GM21737 (cell line): Measurements from ENCODE around the gene INTS12.

ENCODE experiments used
- ATAC-seq: cut with Tn5 transposase; IDR thresholded peaks from one replicate; pipeline ENCODE4 v1.9.1; 2021; ENCODE audit warnings: mild to moderate bottlenecking, moderate library complexity; ENCODE audit not compliant: unreplicated experiment

Gene INTS12

DNA sequence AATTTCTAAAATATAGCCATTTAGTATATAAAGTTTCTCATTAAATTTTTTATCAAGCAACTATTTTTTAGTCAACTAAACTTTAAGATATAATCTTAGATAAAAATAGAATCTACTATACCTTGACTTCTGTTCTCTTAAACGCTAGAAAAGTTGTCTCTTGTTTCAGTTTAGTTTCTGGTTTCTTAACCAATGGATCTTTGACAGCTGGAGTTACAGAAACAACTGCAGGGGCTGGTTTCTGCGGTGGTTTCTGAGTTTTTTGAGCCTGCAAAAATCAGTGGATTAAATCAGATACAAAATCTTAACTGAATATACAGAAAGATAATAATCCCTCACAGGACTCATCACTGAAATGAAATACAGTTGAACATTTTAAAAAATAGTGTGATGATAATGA lies 21.9 kb downstream of the INTS12 start:
- no peak for ATAC-seq

DNA sequence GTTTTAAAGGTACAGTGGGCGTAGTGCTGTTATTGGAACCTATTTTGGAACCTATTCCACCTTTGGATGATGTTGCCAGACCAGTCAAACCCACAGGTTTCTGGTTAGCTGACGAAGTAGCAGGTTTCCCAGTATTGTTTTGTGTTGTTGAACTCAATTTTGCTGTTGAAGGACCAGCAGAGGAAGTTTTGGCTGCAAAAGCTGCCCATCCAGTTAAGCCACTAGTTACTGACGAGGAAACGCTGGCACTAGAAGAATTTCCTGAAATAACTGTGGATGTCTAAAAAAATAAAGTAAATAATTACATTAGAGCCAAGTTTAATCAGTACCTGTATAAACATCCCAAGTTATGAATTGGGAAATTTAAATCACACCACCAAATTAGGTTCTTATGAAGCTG lies 25.5 kb downstream of the INTS12 start:
- ATAC-seq, result no peak

DNA sequence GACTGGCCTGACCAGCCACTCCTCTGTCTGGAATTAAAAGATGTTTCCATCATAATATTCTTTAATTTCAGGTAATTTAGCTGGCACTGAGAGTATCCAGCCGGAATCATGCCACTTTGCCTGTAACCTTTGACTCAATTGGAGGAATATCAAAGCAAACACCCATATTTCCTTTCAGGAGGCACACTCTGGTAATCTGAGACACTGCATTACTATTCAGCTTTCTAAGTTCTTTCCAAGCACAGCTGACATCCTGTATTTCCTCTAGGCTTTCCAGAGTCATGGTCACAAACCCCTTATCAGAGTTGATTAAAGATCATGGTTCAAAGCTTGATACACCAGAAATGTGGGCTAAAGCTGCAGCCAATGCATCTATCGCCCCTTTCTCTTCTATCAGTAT lies 29.3 kb downstream of the INTS12 start:
- no peak for ATAC-seq

DNA sequence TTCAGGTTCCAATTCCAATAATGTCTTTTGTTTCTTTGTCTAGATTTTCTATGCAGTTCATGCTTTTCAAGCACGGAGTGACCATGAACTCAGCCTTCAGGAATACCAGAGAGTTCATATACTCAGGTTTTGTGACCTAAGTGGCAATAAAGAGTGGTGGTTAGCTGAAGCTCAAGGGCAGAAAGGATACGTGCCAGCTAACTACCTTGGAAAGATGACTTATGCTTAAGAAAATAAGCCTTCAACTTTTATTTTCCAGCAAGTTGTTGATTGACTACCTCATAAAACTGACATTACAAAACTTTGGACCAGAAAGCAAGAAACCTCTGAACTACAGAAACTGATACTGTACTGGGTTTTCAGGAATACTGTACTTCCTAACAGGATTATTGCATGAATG lies 30.8 kb downstream of the INTS12 start:
- no peak for ATAC-seq

DNA sequence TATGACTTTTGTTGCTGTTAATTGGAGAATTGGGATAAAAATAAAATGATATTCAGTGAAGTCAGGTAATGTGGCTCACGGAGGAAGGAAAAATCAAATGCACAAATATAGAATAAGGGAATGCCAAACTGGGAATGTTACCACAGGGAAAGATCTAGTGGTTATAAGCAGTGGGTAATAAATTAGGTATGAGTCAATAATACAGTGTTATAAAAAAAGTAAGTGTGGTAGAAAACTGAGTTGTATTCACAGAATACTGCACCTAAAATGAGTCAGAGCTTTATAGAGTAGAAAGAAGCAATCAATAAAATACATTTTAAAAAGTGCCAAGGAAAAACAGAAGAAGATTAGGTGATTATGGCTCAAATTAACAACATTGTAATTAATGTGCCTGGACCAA lies 34.5 kb downstream of the INTS12 start:
- ATAC-seq, result no peak

DNA sequence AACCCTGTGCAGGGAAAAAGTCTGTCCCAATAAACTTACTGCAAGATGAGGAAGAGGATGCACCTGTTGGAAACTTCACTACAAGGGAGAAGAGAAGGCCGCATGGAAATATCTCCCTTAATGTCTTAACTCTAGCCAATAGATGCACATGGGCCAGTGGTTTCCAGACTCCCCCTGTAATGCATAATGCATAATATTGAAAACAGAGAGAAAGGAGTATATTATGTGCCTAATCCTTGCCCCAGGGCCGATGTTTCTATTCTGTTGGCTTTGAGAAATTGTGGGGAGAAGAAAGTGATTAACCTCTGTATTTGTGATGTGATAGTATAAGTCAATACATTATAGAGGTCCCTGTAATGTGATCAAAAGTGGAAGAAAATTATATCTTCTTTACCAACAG lies 37.2 kb downstream of the INTS12 start:
- no peak for ATAC-seq

DNA sequence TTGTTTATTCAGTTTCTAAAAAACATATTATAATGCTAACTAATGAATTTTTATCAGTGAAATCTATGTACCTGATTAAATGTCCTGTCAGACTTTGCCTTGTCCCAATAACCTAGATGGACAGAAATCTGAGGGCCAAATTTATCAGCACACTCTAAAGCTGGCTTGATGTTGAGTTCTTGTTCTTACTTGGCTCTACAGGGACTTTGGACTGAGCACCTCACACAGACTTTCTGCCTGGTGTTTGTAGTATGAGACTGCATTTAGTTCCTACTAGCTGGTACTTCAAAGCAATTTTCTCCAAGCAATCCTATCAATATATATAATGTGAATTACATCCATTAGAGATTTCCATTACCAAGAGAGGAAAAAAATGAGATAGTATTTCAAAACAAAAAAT lies 37.8 kb downstream of the INTS12 start:
- no peak for ATAC-seq

DNA sequence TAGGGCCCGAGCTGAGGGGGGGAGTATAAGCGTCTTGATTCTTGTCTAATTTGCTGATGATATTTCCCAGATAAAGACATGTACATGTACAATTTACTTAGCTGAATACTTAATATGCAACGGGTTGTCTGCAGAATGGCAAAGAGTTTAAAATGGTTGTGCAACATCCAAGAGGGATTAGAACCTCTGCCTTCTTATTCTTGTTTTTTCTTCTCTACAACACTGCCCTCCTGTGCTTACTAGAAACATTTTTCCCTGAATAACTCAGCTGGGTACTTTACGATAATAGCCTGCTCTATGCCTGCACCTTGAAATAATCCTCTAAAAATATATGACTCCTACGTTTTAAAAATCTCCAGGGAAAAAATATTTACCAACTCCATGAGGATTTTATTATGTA lies 41.8 kb downstream of the INTS12 start:
- ATAC-seq, result no peak

DNA sequence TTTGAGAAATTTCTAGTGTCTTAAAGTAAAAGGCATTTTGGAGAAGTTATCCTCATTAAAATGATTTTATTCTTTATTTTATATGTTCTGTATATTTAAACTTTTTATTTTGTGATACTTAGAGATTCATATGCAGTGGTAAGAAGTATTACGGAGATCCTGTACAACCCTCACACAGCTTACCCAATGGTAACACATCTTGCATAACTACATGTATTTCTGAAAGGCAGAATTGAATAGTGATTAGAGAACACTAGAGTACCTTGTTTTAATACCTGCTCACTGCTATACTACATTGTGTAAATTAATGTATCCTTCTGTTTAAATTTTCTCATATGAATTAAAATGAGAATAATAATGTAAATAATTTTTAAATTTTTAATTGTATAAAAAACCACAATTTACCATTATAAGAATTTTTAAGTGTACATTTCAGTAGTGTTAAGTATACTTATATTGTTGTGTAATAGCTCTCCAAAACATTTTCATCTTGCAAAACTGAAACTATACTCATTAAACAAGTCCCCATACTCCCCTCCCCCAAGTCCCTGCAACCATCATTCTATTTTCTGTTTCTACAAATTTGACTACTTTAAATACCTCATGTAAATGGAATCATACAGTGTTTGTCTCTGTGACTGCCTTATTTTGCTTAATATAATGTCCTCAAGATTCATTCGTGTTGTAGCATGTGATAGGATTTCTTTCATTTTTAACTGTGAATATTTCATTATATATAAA lies 45.4 kb downstream of the INTS12 start:
- no peak for ATAC-seq

DNA sequence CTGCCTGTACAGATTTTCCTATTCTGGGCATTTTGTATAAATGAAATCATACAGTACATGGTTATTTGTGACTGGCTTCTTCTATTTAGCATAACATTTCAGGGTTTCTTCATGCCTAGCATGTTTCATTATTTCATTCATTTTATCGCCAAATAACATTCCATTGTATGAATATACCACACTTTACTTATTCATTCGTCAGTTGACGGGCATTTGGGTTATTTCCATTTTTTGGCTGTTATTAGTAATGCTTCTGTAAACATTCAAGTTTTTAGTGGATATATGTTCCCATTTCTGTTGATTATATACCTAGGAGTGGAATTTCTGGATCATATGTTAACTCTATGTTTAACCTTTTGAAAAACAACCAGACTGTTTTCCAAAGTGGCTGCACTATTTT lies 47.5 kb downstream of the INTS12 start:
- ATAC-seq, result no peak

DNA sequence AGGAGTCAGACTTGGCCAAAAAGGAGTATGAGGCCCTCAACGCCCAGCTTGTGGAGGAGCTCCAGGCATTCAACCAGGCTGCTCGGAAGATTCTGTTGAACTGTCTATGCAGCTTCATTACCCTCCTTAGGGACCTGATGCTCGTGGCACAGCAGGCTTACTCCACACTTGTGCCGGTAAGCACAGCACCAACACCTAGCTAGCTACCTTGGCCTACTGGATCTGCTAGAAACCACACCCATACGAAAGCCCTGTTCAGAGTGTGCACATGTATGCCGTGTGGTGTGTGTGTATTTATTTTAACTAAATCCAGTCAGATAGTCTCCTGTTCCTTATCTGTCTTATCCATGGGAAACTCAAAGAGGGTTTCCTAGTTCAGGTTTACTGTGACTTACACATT lies 49.3 kb downstream of the INTS12 start:
- ATAC-seq, result no peak

DNA sequence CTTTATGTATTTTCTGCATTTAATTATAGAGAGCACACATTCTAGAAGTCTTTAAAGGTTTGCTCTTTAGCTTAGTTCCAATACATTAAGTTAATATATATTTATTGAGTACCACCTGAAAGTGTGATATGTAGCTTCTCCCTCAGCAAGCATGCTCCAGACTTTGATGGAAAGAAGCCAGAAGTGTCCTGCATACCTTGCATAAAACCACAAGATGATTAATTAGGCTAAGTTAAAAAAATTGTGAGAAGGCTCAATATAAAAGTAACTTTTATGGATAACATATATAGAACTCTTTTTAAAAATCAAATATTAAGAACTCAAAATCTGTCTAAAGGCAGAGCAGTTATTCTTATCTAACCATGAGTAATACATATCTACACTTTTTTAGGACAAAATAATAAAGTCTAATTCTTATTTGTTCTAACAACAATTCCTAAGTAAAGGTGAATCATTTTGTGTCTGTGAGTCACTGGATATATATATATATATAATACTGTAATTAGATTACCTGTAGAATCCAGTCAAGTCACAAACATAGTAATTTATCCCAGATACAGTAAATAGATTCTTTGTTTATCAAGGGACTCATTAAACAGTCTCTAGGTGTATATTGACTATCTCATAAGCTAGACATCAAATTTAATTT lies 51.2 kb downstream of the INTS12 start:
- no peak for ATAC-seq

DNA sequence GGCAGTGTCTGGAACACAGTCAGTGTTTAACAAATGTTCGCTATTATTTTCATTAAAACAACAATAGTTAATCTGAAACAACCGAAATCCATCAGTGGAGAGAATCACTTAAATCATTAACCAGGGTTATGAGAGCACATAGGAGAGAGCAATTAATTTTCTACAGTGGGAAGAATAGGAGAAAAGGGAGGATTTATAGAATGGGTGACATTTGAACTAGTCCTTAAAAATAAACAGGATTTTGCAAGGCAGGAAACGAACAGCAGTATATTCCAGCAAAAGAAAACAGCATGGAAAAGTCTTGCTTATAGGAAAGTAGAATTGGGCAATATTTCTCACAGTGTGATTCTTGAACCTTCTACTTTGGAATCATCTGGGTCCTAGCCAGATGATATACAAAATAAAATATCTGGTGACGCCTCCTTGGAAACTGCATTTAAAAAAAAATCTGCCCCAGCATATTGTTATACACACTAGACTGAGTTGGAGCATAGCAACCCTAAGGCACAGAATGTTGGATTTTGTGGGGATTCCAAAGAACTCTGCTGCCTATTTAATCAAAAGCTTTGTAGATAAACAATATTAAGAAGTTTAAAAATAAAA lies 56.1 kb downstream of the INTS12 start:
- ATAC-seq, result no peak

DNA sequence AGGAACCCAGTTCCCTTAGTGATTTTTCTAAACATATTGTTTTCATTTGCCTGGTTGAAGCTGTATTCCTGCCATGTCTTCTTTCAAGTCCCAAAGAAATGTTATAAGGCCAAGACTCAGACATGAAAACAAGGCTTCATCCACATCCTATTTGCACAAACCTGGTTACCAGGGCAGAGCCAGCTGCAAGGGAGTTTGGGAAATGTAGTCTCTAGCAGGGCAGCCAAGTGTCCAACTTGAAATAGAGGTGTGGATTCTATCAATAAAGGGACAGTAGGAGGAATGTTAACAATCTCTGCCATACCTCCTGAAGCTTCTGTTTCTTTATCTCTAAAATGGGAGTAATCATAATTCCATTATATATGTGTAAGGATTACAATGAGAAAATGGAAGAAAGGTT lies 56.6 kb downstream of the INTS12 start:
- ATAC-seq, result no peak

DNA sequence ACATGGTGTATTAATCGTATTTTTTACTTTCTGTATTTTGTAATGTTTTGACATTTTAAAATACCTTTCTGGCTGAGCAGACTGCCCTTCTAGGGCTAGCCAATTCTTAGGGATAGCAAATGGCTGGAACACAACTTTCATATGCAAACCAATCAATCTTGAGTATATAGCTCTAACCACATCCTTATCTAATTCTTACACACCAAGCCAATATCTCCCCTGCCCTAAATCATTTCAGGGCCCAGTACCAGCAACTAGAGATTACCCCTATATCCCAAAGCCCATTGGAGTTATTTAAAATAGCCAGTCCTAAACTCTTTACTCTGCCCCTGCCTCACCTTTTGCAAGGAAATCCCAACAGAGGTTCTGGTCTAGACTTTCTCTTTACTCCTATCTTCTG lies 58.3 kb downstream of the INTS12 start:
- ATAC-seq, result no peak

DNA sequence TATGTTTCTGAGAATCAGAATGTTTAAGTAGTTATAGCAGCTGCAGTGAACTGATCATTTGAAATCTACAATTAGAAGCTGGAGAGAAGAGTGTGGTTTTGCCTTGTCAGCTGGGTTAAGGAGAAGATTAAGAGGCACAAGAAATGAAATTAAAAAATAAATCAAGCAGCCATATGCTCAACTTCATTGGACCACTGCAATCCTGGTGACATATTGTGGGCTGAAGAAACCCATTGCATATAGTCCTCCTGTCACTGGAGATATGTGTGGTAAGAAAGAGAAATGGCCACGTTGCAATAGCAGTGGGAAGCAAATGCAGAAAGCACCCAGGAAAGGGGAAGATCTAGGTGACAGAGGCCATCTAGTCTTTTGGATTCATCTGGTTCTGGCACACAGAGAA lies 63.0 kb downstream of the INTS12 start:
- no peak for ATAC-seq

DNA sequence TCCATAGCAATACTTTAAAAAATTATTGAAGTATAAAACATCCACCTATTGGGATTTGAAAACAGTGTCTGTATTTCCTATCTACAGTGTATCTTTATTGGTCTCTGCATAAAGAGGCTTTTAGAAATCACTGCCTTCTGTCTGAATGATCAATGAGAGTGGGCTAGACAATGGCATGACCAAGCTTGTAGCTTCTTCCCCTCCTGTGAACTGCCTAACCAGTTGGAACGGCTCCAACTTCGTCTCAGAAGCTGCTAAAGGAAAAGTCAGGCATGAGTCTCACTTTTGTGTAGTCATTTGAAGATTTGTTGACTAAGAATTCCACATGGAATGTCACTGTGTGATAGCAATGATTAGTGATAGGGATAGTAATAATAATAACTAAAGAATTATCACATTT lies 64.2 kb downstream of the INTS12 start:
- ATAC-seq, result no peak

DNA sequence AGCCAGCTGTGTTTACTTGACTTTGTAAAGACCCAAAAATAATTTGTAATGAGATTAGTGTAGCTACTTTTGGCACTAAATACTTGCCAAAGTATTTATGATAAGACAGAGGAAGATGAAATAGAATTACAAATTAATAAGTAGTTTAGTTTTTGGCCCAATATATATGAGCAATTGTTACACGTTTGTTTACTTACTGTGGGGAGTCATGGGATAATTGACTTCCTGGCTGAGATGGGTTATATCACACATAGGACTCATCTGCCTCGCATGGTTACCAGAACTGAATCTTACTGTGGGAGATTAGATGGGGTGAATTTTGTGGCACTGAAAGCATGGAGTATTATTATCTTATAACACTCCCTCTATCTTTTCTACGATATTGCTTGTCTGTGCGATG lies 66.6 kb downstream of the INTS12 start:
- ATAC-seq, result no peak

DNA sequence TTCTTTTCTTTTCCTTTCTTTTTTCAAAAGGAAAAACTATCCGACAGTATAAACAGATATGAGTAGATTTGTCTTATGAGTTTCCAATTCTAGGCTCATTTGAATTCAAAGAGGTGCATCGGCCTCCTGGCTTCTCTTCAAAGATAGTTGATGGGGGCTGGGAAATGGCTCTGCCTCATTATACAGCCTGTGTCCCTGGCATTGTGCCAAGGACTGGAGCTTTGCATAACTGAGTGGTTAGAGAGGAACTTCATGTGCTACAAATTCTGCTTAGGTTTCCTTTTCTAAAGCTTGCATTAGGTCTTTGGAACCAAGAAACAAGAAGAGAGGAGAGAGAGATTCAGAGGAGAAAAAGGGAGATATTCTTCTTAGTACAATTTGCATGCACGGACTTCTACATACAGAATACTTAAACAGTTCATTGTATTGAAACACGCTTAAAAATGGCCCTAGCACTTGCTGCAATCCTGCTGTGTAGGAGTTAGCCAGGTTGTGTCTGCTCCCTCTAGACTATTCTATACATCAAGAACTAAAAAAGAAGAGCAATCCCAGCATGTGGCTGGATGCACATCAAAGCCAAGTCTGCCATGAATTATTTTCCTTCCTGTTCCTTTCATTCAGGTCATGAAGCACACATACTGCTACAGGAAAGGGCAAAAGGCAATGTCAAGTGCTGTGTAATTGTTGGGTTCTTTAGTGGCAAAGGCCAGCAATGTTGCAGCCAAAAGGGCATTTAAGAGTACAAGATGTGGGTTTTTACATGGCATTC lies 70.9 kb downstream of the INTS12 start:
- peak; percentile 87 for ATAC-seq

DNA sequence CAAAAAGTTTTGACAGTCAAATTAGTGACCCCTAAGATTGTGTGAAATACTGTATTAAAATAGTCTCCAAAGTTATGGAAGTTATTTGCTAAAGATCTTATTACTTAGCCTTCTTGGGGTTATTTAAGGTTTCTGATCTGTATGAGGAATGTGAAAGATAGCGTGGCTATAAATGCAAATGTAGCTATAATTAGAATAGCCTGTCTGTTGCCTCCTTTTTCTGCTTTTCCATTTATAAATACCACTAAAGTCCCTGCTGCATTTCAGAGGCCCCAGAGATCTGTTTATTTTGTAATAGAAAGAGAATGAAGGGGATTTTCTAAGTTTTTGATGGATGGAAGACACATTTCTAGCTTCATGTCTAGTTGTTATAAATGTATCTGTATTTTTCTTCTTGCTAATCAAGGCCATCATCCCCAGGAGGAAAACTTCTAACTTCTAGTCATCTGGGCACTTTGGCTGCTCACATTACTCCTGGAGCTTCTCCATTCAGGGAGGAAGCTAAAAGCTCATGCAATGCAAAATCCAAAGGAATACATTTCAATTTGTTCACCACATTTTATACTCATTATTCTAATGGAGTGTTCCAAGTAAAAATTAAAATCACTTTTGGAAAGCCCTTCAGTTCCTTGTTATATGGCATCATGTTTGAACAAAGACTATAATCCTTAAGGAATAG lies 73.9 kb downstream of the INTS12 start:
- no peak for ATAC-seq

DNA sequence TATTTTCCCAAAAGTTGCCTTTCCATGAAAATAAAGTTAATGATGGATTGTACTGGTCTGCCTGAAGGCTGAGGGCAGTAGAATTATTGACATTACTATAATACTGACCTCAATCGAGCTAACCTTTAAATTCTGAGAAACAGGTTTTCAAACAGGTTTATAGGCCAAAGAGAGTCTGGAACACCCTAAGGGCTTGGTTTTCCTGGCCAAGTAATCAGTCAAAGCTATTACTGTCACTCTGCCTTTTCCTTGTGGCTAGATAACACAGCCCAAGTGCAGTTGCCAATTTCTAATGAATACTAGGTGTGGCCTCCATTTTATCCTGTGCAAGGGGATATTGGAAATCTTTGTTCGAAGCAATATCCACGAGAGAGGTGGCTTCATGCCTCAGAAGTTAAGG lies 75.2 kb downstream of the INTS12 start:
- ATAC-seq, result no peak
